ENCODE data around the gene STXBP2. TPM values are rescaled to one million over a fixed set of nuclear protein-coding genes. Genes with fewer than 3 reads are reported as not detected.

STXBP2 gene
- total RNA-seq, 1 experiment from 2014 or later = 102 TPM

GRCh38 chr19:7661744-7662538 is 25.0 kb downstream of the STXBP2 start:
- intact Hi-C loops (cut with micrococcal nuclease; ENCODE audit: unreplicated experiment) = no loop called here
- H3K27ac ChIP-seq (ENCODE audit: low read length) = no peak overlapping the region
- POLR2A ChIA-PET = no interaction called here
- ATAC-seq = no peak
- H3K4me3 ChIP-seq (ENCODE audit: low read depth in 2 of 2, low read length in 2 of 2) = no peak overlapping the region
- in situ Hi-C loops (cut with HindIII; ENCODE audit: low pct_unique_long_range_greater_than_20kb, low sequenced_read_pairs) = no loop called here
- no peaks in the 10 kb centered on the region for H3K4me1 ChIP-seq (ENCODE audit: control insufficient read depth, insufficient read depth, low read length)
- BruUV-seq (replicated peaks) = no TSS peak
- no peaks in the 10 kb centered on the region for H3K36me3 ChIP-seq (ENCODE audit: control insufficient read depth, insufficient read depth, low read length)
- no peak for DNase-seq (ENCODE audit: low read depth, low spot score)
- CTCF ChIA-PET = no interaction called here
- no peaks in the 10 kb centered on the region for H3K27me3 ChIP-seq (ENCODE audit: control insufficient read depth, insufficient read depth, low read length)
- H3K9me3 ChIP-seq (ENCODE audit: control insufficient read depth, insufficient read depth, low read depth, low read length) = no peaks in the 10 kb centered on the region
- TF ChIP-seq POLR2AphosphoS5 (IDR thresholded peaks at IDR 0.05; ENCODE audit: low read depth, low read length) = no peak
- TF ChIP-seq REST (IDR thresholded peaks at IDR 0.05; ENCODE audit: insufficient read depth in 1 of 2, low read depth in 2 of 2, low read length in 1 of 2) = no peak
- TF ChIP-seq SIN3A (IDR thresholded peaks at IDR 0.05; ENCODE audit: borderline replicate concordance, insufficient read depth, low read depth, low read length) = no peak
- TF ChIP-seq CTCF (IDR thresholded peaks at IDR 0.05) = no peak
- no peak for TF ChIP-seq TCF7L2 (IDR thresholded peaks at IDR 0.05; ENCODE audit: low read depth, low read length)

- BruUV-seq (replicated peaks) = no TSS peak
- Histone ChIP-seq H3K4me3 (ENCODE audit: low read depth in 2 of 2, low read length in 2 of 2) (no peak overlapping the region), H3K27ac (ENCODE audit: low read length) (no peak overlapping the region), H3K9me3 (ENCODE audit: control insufficient read depth, insufficient read depth, low read depth, low read length) (no peaks in the 10 kb centered on the region), H3K27me3 (ENCODE audit: control insufficient read depth, insufficient read depth, low read length) (no peaks in the 10 kb centered on the region), H3K4me1 (ENCODE audit: control insufficient read depth, insufficient read depth, low read length) (no peaks in the 10 kb centered on the region), H3K36me3 (ENCODE audit: control insufficient read depth, insufficient read depth, low read length) (no peaks in the 10 kb centered on the region)
- in situ Hi-C loops (cut with HindIII; ENCODE audit: low pct_unique_long_range_greater_than_20kb, low sequenced_read_pairs) (no loop called here), intact Hi-C loops (cut with micrococcal nuclease; ENCODE audit: unreplicated experiment) (no loop called here)
- TF ChIP-seq SIN3A (IDR thresholded peaks at IDR 0.05; ENCODE audit: borderline replicate concordance, insufficient read depth, low read depth, low read length) (no peak), TCF7L2 (IDR thresholded peaks at IDR 0.05; ENCODE audit: low read depth, low read length) (no peak), POLR2AphosphoS5 (IDR thresholded peaks at IDR 0.05; ENCODE audit: low read depth, low read length) (no peak), CTCF (IDR thresholded peaks at IDR 0.05) (no peak), REST (IDR thresholded peaks at IDR 0.05; ENCODE audit: insufficient read depth in 1 of 2, low read depth in 2 of 2, low read length in 1 of 2) (no peak)
- ChIA-PET POLR2A (no interaction called here), CTCF (no interaction called here)
- DNase-seq (ENCODE audit: low read depth, low spot score) (no peak), ATAC-seq (no peak)
These were observed 25.7 kb downstream of the STXBP2 start for GRCh38 chr19:7662657-7663056.
